Colonic mucosa (tissue), 4 donors: ENCODE results near the gene RAB27B. TPM values are rescaled to one million over a fixed set of nuclear protein-coding genes. Genes with fewer than 3 reads are reported as not detected.

Source experiments
- DNase-seq: peaks from one replicate; pipeline ENCODE4 v3.0.0-alpha.2; 2020
- H3K27ac ChIP-seq: fragments of 200-600 bp; one replicate; pipeline ENCODE4 v1.8.0; 2021
- H3K27me3 ChIP-seq: fragments of 200-600 bp; one replicate; pipeline ENCODE4 v1.8.0; 2021
- H3K36me3 ChIP-seq: fragments of 200-600 bp; one replicate; pipeline ENCODE4 v1.8.0; 2021
- H3K4me1 ChIP-seq: fragments of 200-600 bp; one replicate; pipeline ENCODE4 v1.8.0; 2021; ENCODE audit warnings: mild to moderate bottlenecking
- H3K4me3 ChIP-seq: fragments of 200-600 bp; one replicate; pipeline ENCODE4 v1.8.0; 2021
- H3K9ac ChIP-seq, 2 donors: one replicate each; pipeline ENCODE4 v1.7.0; 2013; ENCODE audit warnings: control low read depth in 2 of 2, low read depth in 2 of 2, low read length in 2 of 2
- H3K9me3 ChIP-seq: fragments of 200-600 bp; one replicate; pipeline ENCODE4 v1.8.0; 2021
- CTCF ChIP-seq: fragments of 200-600 bp; IDR thresholded peaks from one replicate; pipeline ENCODE4 v1.8.0; 2022; ENCODE audit warnings: antibody characterized with exemption, mild to moderate bottlenecking
- intact Hi-C: fragments of 100-400 bp; cut with DNase I; formaldehyde crosslinking; loops from one replicate; pipeline ENCODE4 v1.14.1; 2022
- total RNA-seq, 2 donors: library from RNA; stranded (reverse); fragmentation: NEBNext Ultra II Directional in 1 of 2; extraction: Animal tissue kit (Norgen Biotek cat#: 25700) in 1 of 2; gene quantifications; one replicate each; pipeline ENCODE4 v1.2.1, GENCODE V29; 2021
- donor health status: healthy.
- donor health status: DM: no; HTN: no; CAD: no.
- donor health status: DM: no; HTN: no; CAD: no.

RAB27B gene, protein sequence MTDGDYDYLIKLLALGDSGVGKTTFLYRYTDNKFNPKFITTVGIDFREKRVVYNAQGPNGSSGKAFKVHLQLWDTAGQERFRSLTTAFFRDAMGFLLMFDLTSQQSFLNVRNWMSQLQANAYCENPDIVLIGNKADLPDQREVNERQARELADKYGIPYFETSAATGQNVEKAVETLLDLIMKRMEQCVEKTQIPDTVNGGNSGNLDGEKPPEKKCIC
- 10 to 100 TPM in 1 of 2 donors, 1 to 10 TPM in 1; 8.9 to 12.5 TPM for total RNA-seq

DNA sequence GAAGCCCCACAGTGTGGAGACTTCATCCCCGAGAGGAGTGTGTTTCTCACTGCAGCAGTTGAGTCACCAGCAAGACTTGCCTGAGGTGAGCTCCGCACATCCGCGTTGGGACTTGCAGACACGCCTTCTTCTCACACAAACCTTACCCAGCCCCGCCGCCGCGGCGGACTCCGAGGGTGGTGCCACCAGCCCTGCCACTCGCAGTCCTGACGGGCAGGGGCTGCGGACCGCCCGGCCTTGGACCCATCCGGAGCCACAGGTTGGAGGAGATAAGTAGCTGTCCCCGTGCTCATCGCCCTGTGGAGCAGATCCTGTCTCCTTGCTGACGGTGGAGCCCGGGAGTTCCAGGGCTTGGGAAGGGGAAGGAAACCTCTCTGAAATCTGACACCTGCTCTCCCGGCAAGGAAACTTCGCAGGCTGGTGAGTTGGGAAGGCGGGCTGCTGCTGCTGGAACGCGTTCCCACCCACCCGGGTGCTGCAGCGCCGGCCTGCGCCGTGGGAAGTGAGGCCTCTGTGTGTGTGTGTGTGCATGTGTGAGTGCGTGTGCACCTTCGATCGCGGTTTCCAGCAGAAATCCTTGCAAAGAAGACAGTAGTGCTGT lies at the start of gene RAB27B:
RAB27B (plus strand) TSS at position 197 of the 601 bp plus-strand sequence. CDS start 49,109 bp downstream, outside the sequence.
- TF ChIP-seq CTCF: no peak
- Histone ChIP-seq H3K27me3 (no peaks in the 10 kb centered on the region), H3K9me3 (no peaks in the 10 kb centered on the region), H3K36me3 (no peaks in the 10 kb centered on the region), H3K4me1 (peaks cover 3% of the 10 kb centered on the region), H3K4me3 (peak within 1 kb of the TSS; percentile 52), H3K9ac (peak within 1 kb of the TSS; percentile 79 to 83), H3K27ac (peak within 1 kb of the TSS; percentile 76)
- intact Hi-C loops: no loop called here
- peak; percentile 92 for DNase-seq

DNA sequence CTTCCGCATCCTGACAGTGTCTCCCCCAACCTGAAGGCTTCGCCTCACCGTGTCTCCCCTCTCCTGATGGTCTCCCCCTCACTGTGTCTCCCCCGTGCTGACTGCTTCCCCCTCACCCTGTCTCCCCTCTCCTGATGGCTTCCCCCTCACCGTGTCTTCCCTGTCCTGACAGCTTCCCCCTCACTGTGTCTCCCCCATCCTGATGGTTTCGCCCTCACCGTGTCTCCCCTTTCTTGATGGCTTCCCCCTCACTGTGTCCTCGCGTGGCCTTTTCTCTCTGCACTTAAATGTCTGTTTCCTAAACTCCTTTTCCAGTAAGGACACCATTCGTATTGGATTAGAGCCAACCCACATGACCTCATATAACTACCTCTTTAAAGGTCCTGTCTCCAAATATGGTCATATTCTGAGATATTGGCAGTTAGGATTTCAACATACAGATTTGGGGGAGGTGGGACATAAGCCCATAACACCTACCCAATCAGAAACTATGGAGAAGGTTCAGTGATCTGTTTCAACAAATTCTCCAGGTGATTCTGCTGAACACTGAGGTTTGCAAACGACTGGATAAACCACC lies 47.9 kb upstream of the RAB27B start:
- intact Hi-C loops: no loop called here
- Histone ChIP-seq H3K27me3 (no peaks in the 10 kb centered on the region), H3K36me3 (no peaks in the 10 kb centered on the region), H3K9ac (no peak overlapping the region), H3K4me1 (no peaks in the 10 kb centered on the region), H3K27ac (no peak overlapping the region), H3K4me3 (no peak overlapping the region), H3K9me3 (no peaks in the 10 kb centered on the region)
- TF ChIP-seq CTCF: no peak
- no peak for DNase-seq

DNA sequence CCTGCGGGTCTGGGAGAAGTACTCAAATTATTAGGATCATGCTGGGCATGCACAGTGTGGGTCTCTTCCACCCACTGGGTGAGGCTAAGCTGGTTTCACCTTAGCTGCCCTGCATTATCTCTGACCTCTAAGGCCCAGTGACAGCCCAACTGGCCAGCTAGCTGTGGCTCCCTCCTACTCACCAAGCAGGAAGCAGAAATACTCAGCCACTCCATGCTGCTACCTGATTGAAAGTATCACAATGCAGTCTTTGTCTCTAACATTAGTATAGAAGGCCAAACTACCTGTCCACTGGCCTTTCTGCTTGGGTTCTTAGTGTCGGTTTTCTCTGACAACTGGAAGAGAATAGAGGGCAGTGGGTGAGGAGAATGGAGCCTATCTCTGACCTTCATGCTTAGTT lies 47.3 kb upstream of the RAB27B start:
- Histone ChIP-seq H3K9ac (no peak overlapping the region), H3K36me3 (no peaks in the 10 kb centered on the region), H3K4me3 (no peak overlapping the region), H3K9me3 (no peaks in the 10 kb centered on the region), H3K27me3 (no peaks in the 10 kb centered on the region), H3K4me1 (no peaks in the 10 kb centered on the region), H3K27ac (no peak overlapping the region)
- TF ChIP-seq CTCF: no peak
- intact Hi-C loops: no loop called here
- no peak for DNase-seq

DNA sequence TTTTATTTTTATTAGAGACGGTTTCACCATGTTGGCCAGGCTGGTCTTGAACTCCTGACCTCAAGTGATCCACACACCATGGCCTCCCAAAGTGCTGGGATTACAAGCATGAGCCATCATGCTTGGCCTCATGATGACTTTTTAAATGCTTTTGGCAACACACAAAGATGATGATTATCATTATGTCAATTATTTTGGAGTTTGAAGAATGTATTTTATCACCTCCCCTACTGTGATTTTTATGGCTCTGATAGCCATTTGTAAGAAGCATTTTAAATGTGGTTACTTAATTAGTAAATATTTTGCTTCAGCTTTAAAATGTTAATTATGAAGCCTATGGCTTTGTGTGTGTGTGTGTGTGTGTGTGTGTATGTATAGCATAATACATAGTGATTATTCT lies 45.1 kb upstream of the RAB27B start:
- no peak for TF ChIP-seq CTCF
- Histone ChIP-seq H3K9me3 (no peaks in the 10 kb centered on the region), H3K27ac (no peak overlapping the region), H3K4me1 (no peaks in the 10 kb centered on the region), H3K4me3 (no peak overlapping the region), H3K27me3 (no peaks in the 10 kb centered on the region), H3K9ac (no peak overlapping the region), H3K36me3 (no peaks in the 10 kb centered on the region)
- intact Hi-C loops: no loop called here
- DNase-seq: no peak

DNA sequence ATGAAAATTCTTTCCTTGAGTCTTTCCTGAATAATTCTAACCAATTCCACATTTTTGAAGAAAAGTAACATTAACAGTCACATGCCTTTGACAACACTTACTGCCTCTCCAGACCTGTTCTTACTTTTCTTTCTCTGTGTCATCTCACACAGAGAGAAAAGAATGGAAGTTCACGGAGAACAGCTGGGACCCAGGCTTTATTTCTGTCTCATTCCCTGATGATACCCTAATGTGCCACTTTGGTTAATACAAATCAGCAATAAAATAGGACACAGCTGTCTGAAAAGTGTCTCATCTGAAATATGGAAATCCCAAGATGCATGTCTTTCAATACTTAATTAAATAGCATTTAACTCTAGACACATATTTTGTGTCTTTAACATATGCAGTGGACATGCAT lies 42.1 kb upstream of the RAB27B start:
- TF ChIP-seq CTCF: no peak
- no peak for DNase-seq
- no peak overlapping the region for H3K27ac ChIP-seq

More for the DNA sequence above, 42.1 kb upstream of the RAB27B start:
- H3K4me3 ChIP-seq: no peak overlapping the region
- no peaks in the 10 kb centered on the region for H3K4me1 ChIP-seq
- intact Hi-C loops: no loop called here
- no peaks in the 10 kb centered on the region for H3K36me3 ChIP-seq
- H3K27me3 ChIP-seq: no peaks in the 10 kb centered on the region
- H3K9ac ChIP-seq: no peak overlapping the region
- H3K9me3 ChIP-seq: no peaks in the 10 kb centered on the region
